HEK293 (cell line): ENCODE results near the gene RIMS4.

Experiments
- GLIS2 ChIP-seq: fragments of 450-650 bp; formaldehyde crosslinking; IDR thresholded peaks from 2 replicates; pipeline ENCODE4 v1.5.1; 2016; ENCODE audit warnings: missing biosample characterization, missing genetic modification characterization
- RBAK ChIP-seq: fragments of 450-650 bp; formaldehyde crosslinking; IDR thresholded peaks from 2 replicates; pipeline ENCODE4 v1.5.1; 2016; ENCODE audit warnings: missing biosample characterization, missing genetic modification characterization
- SCRT1 ChIP-seq: fragments of 450-650 bp; formaldehyde crosslinking; IDR thresholded peaks from 2 replicates; pipeline ENCODE4 v1.5.1; 2016; ENCODE audit warnings: missing biosample characterization, missing genetic modification characterization, borderline replicate concordance
- SETDB1 ChIP-seq: IDR thresholded peaks from one replicate; pipeline ENCODE4 v1.6.1; 2017; ENCODE audit warnings: mild to moderate bottlenecking, low read length, moderate library complexity, mixed read lengths; ENCODE audit not compliant: insufficient read length
- ZBTB20 ChIP-seq: fragments of 450-650 bp; formaldehyde crosslinking; IDR thresholded peaks from 2 replicates; pipeline ENCODE4 v1.5.1; 2016; ENCODE audit warnings: missing biosample characterization, missing genetic modification characterization
- ZBTB49 ChIP-seq: fragments of 450-650 bp; formaldehyde crosslinking; IDR thresholded peaks from 2 replicates; pipeline ENCODE4 v1.5.1; 2016; ENCODE audit warnings: missing biosample characterization, missing genetic modification characterization, low read depth
- ZBTB7A ChIP-seq: fragments of 450-650 bp; formaldehyde crosslinking; IDR thresholded peaks from 2 replicates; pipeline ENCODE4 v1.5.1; 2016; ENCODE audit warnings: low read depth, missing biosample characterization, missing genetic modification characterization
- ZFHX2 ChIP-seq: fragments of 450-650 bp; formaldehyde crosslinking; conservative IDR thresholded peaks from 2 replicates; pipeline ENCODE4 v1.5.1; 2016; ENCODE audit warnings: missing biosample characterization, missing genetic modification characterization
- ZNF121 ChIP-seq: fragments of 450-650 bp; formaldehyde crosslinking; IDR thresholded peaks from 2 replicates; pipeline ENCODE4 v1.5.1; 2016; ENCODE audit warnings: missing biosample characterization, missing genetic modification characterization
- ZNF155 ChIP-seq: fragments of 450-650 bp; formaldehyde crosslinking; IDR thresholded peaks from 2 replicates; pipeline ENCODE4 v1.5.1; 2016; ENCODE audit warnings: missing biosample characterization, missing genetic modification characterization
- ZNF19 ChIP-seq: fragments of 450-650 bp; formaldehyde crosslinking; IDR thresholded peaks from 2 replicates; pipeline ENCODE4; 2016; ENCODE audit warnings: missing biosample characterization, missing genetic modification characterization, low read depth
- ZNF221 ChIP-seq: fragments of 450-650 bp; formaldehyde crosslinking; IDR thresholded peaks from 2 replicates; pipeline ENCODE4 v1.5.1; 2017; ENCODE audit warnings: missing biosample characterization, missing genetic modification characterization, borderline replicate concordance
- ZNF280D ChIP-seq: fragments of 450-650 bp; formaldehyde crosslinking; IDR thresholded peaks from 2 replicates; pipeline ENCODE4 v1.5.1; 2016; ENCODE audit warnings: missing biosample characterization, missing genetic modification characterization
- ZNF341 ChIP-seq: fragments of 450-650 bp; formaldehyde crosslinking; IDR thresholded peaks from 2 replicates; pipeline ENCODE4; 2016; ENCODE audit warnings: low read depth, missing biosample characterization, missing genetic modification characterization
- ZNF48 ChIP-seq: fragments of 450-650 bp; formaldehyde crosslinking; IDR thresholded peaks from 2 replicates; pipeline ENCODE4 v1.5.1; 2016; ENCODE audit warnings: missing biosample characterization, missing genetic modification characterization
- ZNF510 ChIP-seq: fragments of 450-650 bp; formaldehyde crosslinking; IDR thresholded peaks from 2 replicates; pipeline ENCODE4 v1.5.1; 2018; ENCODE audit warnings: mild to moderate bottlenecking, missing genetic modification characterization, missing biosample characterization; ENCODE audit not compliant: insufficient replicate concordance
- ZNF514 ChIP-seq: fragments of 450-650 bp; formaldehyde crosslinking; IDR thresholded peaks from 2 replicates; pipeline ENCODE4 v1.5.1; 2016; ENCODE audit warnings: missing biosample characterization, missing genetic modification characterization
- ZNF518A ChIP-seq: fragments of 450-650 bp; formaldehyde crosslinking; conservative IDR thresholded peaks from 2 replicates; pipeline ENCODE4 v1.5.1; 2016; ENCODE audit warnings: low read depth, missing biosample characterization, missing genetic modification characterization
- ZNF610 ChIP-seq: fragments of 450-650 bp; formaldehyde crosslinking; IDR thresholded peaks from 2 replicates; pipeline ENCODE4 v1.5.1; 2016; ENCODE audit warnings: missing biosample characterization, missing genetic modification characterization, borderline replicate concordance
- ZNF664 ChIP-seq: fragments of 450-650 bp; formaldehyde crosslinking; IDR thresholded peaks from 2 replicates; pipeline ENCODE4 v1.5.1; 2016; ENCODE audit warnings: missing biosample characterization, missing genetic modification characterization
- ZNF791 ChIP-seq: fragments of 450-650 bp; formaldehyde crosslinking; IDR thresholded peaks from 2 replicates; pipeline ENCODE4 v1.5.1; 2016; ENCODE audit warnings: missing biosample characterization, missing genetic modification characterization
- ZSCAN30 ChIP-seq: fragments of 450-650 bp; IDR thresholded peaks from 2 replicates; pipeline ENCODE4 v1.5.1; 2018; ENCODE audit warnings: missing biosample characterization, mild to moderate bottlenecking, missing genetic modification characterization, moderate library complexity
- TF ChIP-seq, protein P1 (sequence below): fragments of 450-650 bp; formaldehyde crosslinking; IDR thresholded peaks from 2 replicates; pipeline ENCODE4 v1.5.1; 2016; ENCODE audit warnings: missing biosample characterization, missing genetic modification characterization
- TF ChIP-seq, protein P2 (sequence below): IDR thresholded peaks from 2 replicates; pipeline ENCODE4 v1.6.1; 2011; ENCODE audit warnings: mild to moderate bottlenecking, low read depth, low read length, borderline replicate concordance
- TF ChIP-seq, protein P3 (sequence below): fragments of 450-650 bp; formaldehyde crosslinking; IDR thresholded peaks from 2 replicates; pipeline ENCODE4 v1.5.1; 2016; ENCODE audit warnings: missing biosample characterization, missing genetic modification characterization

Gene RIMS4

DNA sequence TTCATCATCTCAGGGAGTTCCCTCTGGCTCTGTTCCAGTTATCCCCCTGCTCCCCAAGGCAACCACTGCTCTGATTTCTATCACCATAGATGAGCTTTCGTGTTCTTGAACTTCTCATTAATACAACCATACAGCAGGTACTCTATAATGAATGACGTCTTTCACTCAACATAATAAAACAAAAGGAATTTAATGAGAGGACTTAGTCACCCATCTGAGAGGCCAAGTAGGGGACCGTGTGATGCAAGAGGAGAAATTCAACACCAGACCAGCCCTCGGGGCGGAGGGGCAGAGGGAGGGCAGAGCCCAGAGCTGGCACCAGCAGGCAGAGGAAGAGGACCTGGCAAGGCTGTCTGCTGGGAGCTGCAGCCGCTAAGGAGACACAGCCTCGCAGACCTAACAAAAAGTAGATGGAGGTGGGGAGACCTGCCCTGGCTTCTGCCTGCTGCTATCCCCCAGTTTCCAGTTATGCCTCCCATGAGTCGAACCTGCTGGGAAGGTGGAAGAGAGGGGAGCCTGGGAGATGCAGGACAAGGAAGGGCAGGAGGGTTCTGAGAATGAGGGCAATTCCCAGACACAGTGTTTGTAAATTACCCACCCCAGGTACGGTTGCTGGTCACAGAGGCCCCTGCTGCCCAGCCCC lies 81.4 kb downstream of the RIMS4 start (continued):
- TF ChIP-seq ZNF510 (tag by site-specific recombination) (no peak), ZNF155 (tag by site-specific recombination) (no peak), ZSCAN30 (tag by site-specific recombination) (peak; percentile 53; the same call in 1 of the 2 replicates), ZBTB49 (tag by site-specific recombination) (no peak), SCRT1 (tag by site-specific recombination) (no peak), ZBTB7A (tag by site-specific recombination) (0 out of 2 replicates have a peak, but pooled peaks have one; percentile 74), ZNF610 (tag by site-specific recombination) (peak; percentile 42; the same call in 1 of the 2 replicates), ZNF221 (tag by site-specific recombination) (no peak), RBAK (tag by site-specific recombination) (no peak), ZNF48 (no peak), SETDB1 (no peak), ZFHX2 (tag by site-specific recombination) (no peak), ZNF280D (tag by site-specific recombination) (no peak), ZNF518A (tag by site-specific recombination) (peak; percentile 34), ZBTB20 (tag by site-specific recombination) (no peak), ZNF341 (tag by site-specific recombination) (peak; percentile 92), ZNF514 (tag by site-specific recombination) (no peak), ZNF664 (no peak), GLIS2 (tag by site-specific recombination) (peak; percentile 86), ZNF121 (tag by site-specific recombination) (no peak), ZNF791 (tag by site-specific recombination) (no peak), ZNF19 (no peak)
- TF ChIP-seq, protein P1, sequence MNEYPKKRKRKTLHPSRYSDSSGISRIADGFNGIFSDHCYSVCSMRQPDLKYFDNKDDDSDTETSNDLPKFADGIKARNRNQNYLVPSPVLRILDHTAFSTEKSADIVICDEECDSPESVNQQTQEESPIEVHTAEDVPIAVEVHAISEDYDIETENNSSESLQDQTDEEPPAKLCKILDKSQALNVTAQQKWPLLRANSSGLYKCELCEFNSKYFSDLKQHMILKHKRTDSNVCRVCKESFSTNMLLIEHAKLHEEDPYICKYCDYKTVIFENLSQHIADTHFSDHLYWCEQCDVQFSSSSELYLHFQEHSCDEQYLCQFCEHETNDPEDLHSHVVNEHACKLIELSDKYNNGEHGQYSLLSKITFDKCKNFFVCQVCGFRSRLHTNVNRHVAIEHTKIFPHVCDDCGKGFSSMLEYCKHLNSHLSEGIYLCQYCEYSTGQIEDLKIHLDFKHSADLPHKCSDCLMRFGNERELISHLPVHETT (tag by site-specific recombination): peak; percentile 89
- TF ChIP-seq, protein P2, sequence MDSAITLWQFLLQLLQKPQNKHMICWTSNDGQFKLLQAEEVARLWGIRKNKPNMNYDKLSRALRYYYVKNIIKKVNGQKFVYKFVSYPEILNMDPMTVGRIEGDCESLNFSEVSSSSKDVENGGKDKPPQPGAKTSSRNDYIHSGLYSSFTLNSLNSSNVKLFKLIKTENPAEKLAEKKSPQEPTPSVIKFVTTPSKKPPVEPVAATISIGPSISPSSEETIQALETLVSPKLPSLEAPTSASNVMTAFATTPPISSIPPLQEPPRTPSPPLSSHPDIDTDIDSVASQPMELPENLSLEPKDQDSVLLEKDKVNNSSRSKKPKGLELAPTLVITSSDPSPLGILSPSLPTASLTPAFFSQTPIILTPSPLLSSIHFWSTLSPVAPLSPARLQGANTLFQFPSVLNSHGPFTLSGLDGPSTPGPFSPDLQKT: no peak
- TF ChIP-seq, protein P3, sequence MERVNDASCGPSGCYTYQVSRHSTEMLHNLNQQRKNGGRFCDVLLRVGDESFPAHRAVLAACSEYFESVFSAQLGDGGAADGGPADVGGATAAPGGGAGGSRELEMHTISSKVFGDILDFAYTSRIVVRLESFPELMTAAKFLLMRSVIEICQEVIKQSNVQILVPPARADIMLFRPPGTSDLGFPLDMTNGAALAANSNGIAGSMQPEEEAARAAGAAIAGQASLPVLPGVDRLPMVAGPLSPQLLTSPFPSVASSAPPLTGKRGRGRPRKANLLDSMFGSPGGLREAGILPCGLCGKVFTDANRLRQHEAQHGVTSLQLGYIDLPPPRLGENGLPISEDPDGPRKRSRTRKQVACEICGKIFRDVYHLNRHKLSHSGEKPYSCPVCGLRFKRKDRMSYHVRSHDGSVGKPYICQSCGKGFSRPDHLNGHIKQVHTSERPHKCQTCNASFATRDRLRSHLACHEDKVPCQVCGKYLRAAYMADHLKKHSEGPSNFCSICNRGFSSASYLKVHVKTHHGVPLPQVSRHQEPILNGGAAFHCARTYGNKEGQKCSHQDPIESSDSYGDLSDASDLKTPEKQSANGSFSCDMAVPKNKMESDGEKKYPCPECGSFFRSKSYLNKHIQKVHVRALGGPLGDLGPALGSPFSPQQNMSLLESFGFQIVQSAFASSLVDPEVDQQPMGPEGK (tag by site-specific recombination): peak; percentile 76
